Tibial artery (tissue), 4 donors: ENCODE results near the gene STH.
"Not testable (repeated sequence)": the region's sequence is repeated elsewhere in the genome, so short reads cannot be mapped to it uniquely, and the experiment has no call there.

Experiments used
- DNase-seq, 2 donors: peaks; one replicate each; pipeline ENCODE4 v3.0.0-alpha.2; 2019
- H3K27ac ChIP-seq, 2 donors: fragments of 200-600 bp; sonication (generic) in 1 of 2; 1 replicate in 1 of 2; 2 replicates in 1 of 2; pipeline ENCODE4 v1.5.1; 2018 to 2019; ENCODE audit warnings: mild to moderate bottlenecking in 1 of 2
- H3K27me3 ChIP-seq, 2 donors: fragments of 200-600 bp; sonication (generic) in 1 of 2; one replicate each; pipeline versions ENCODE4 v1.5.1 to v1.6.0; 2016 to 2019
- H3K36me3 ChIP-seq, 3 donors: fragments of 200-600 bp; sonication (generic) in 2 of 3; one replicate each; pipeline ENCODE4 v1.5.1; 2016 to 2019; ENCODE audit warnings: mild to moderate bottlenecking in 2 of 3
- H3K4me1 ChIP-seq, 4 donors: fragments of 200-600 bp; sonication (generic) in 2 of 4; 1 replicate in 3 of 4; 2 replicates in 1 of 4; pipeline ENCODE4 v1.5.1; 2016 to 2019
- H3K4me3 ChIP-seq, 2 donors: fragments of 200-600 bp; sonication (generic) in 1 of 2; 1 replicate in 1 of 2; 2 replicates in 1 of 2; pipeline ENCODE4 v1.5.1; 2018 to 2019; ENCODE audit warnings: mild to moderate bottlenecking in 2 of 2
- H3K9me3 ChIP-seq, 3 donors: fragments of 200-600 bp; sonication (generic) in 1 of 3; one replicate each; pipeline ENCODE4 v1.5.1; 2016 to 2019
- CTCF ChIP-seq, 2 experiments: fragments of 200-600 bp in 1 of 2; fragments of 450-650 bp in 1 of 2; IDR thresholded peaks; one replicate each; pipeline ENCODE4 v1.5.1; 2017 to 2019; ENCODE audit warnings: antibody characterized with exemption in 2 of 2, mild to moderate bottlenecking in 1 of 2, moderate library complexity in 1 of 2
- intact Hi-C: fragments of 100-400 bp; cut with DNase I; formaldehyde crosslinking; loops from one replicate; pipeline ENCODE4 v1.15.0; 2023; ENCODE audit warnings: low total_unique reads

The STH gene

GRCh38 chr17:46001390-46002310 is 2.6 kb downstream of the STH start:
- Histone ChIP-seq H3K27me3 (no peaks in the 10 kb centered on the region), H3K27ac (no peak overlapping the region), H3K36me3 (no peaks in the 10 kb centered on the region), H3K4me3 (no peak overlapping the region), H3K4me1 (peaks cover 0 to 18% (median 7%) of the 10 kb centered on the region in 4 donors), H3K9me3 (no peaks in the 10 kb centered on the region)
- DNase-seq: no peak
- intact Hi-C loops: loop anchor here (5.0 kb wide), 2 partner anchors 41 to 211 kb away; no protein-coding TSS in a partner anchor
- no peak for TF ChIP-seq CTCF (IDR thresholded peaks at IDR 0.05)

GRCh38 chr17:46002311-46002972 is 3.4 kb downstream of the STH start:
- TF ChIP-seq CTCF (IDR thresholded peaks at IDR 0.05): peak; percentile 94 to 97
- H3K27me3 ChIP-seq: no peaks in the 10 kb centered on the region
- peak; percentile 69 to 78 for DNase-seq

GRCh38 chr17:46002973-46003316 is 3.9 kb downstream of the STH start:
- Histone ChIP-seq H3K9me3 (no peaks in the 10 kb centered on the region), H3K27ac (no peak overlapping the region), H3K36me3 (no peaks in the 10 kb centered on the region), H3K4me1 (peaks cover 0 to 27% (median 10%) of the 10 kb centered on the region in 4 donors), H3K4me3 (no peak overlapping the region), H3K27me3 (no peaks in the 10 kb centered on the region)
- no peak for TF ChIP-seq CTCF (IDR thresholded peaks at IDR 0.05)
- intact Hi-C loops: loop anchor here (5.0 kb wide), 2 partner anchors 39 to 209 kb away; no protein-coding TSS in a partner anchor
- no peak for DNase-seq

More at GRCh38 chr17:46002311-46002972, 3.4 kb downstream of the STH start:
- no peak overlapping the region for H3K4me3 ChIP-seq
- H3K9me3 ChIP-seq: no peaks in the 10 kb centered on the region
- intact Hi-C loops: loop anchor here (5.0 kb wide), 2 partner anchors 40 to 210 kb away; no protein-coding TSS in a partner anchor
- H3K27ac ChIP-seq: no peak overlapping the region
- H3K4me1 ChIP-seq: peaks cover 0 to 21% (median 7%) of the 10 kb centered on the region in 4 donors
- H3K36me3 ChIP-seq: no peaks in the 10 kb centered on the region

GRCh38 chr17:46003907-46004748 is 5.1 kb downstream of the STH start:
- Histone ChIP-seq H3K27me3 (no peaks in the 10 kb centered on the region), H3K4me1 (peaks cover 0 to 27% (median 10%) of the 10 kb centered on the region in 4 donors), H3K4me3 (no peak overlapping the region), H3K9me3 (no peaks in the 10 kb centered on the region), H3K27ac (no peak overlapping the region), H3K36me3 (no peaks in the 10 kb centered on the region)
- DNase-seq: peak in 1 of 2 donors; percentile 73
- intact Hi-C loops: loop anchor here (5.0 kb wide), 2 partner anchors 38 to 208 kb away; no protein-coding TSS in a partner anchor
- TF ChIP-seq CTCF (IDR thresholded peaks at IDR 0.05): no peak

- H3K36me3 ChIP-seq, H3K4me3 ChIP-seq, DNase-seq, intact Hi-C loops, H3K9me3 ChIP-seq, H3K27me3 ChIP-seq, H3K27ac ChIP-seq: not testable (repeated sequence)
- peaks cover 0 to 33% (median 10%) of the 10 kb centered on the region in 4 donors for H3K4me1 ChIP-seq
These were observed 7.0 kb downstream of the STH start for GRCh38 chr17:46006082-46006481.
